Duodenal mucosa (tissue), 2 donors: ENCODE results near the gene KNTC1.

Experiments used
- H3K27ac ChIP-seq: one replicate; pipeline ENCODE4 v1.7.0; 2013; ENCODE audit warnings: low read depth, low read length
- H3K27me3 ChIP-seq, 2 donors: one replicate each; pipeline ENCODE4 v1.7.0; 2013; ENCODE audit warnings: low read length in 2 of 2, control low read depth in 1 of 2; ENCODE audit not compliant: insufficient read depth in 2 of 2, control insufficient read depth in 1 of 2
- H3K36me3 ChIP-seq, 2 donors: one replicate each; pipeline ENCODE4 v1.7.0; 2013; ENCODE audit warnings: low read length in 2 of 2, control low read depth in 1 of 2; ENCODE audit not compliant: insufficient read depth in 2 of 2, control insufficient read depth in 1 of 2
- H3K4me1 ChIP-seq, 2 donors: one replicate each; pipeline ENCODE4 v1.7.0; 2013; ENCODE audit warnings: low read length in 2 of 2, control low read depth in 1 of 2; ENCODE audit not compliant: insufficient read depth in 2 of 2, control insufficient read depth in 1 of 2
- H3K4me3 ChIP-seq, 2 donors: one replicate each; pipeline ENCODE4 v1.7.0; 2013; ENCODE audit warnings: low read length in 2 of 2, low read depth in 1 of 2
- H3K9ac ChIP-seq, 2 donors: one replicate each; pipeline ENCODE4 v1.7.0; 2013; ENCODE audit warnings: low read length in 2 of 2, low read depth in 1 of 2
- H3K9me3 ChIP-seq, 2 donors: one replicate each; pipeline ENCODE4 v1.7.0; 2013; ENCODE audit warnings: low read length in 2 of 2, control low read depth in 1 of 2; ENCODE audit not compliant: control insufficient read depth in 1 of 2

The KNTC1 gene

GRCh38 chr12:122665759-122666158 lies 138.7 kb downstream of the KNTC1 start:
- Histone ChIP-seq H3K27ac (no peak overlapping the region), H3K9ac (no peak overlapping the region), H3K36me3 (no peaks in the 10 kb centered on the region), H3K4me1 (no peaks in the 10 kb centered on the region), H3K4me3 (no peak overlapping the region), H3K9me3 (no peaks in the 10 kb centered on the region), H3K27me3 (no peaks in the 10 kb centered on the region)

DNA sequence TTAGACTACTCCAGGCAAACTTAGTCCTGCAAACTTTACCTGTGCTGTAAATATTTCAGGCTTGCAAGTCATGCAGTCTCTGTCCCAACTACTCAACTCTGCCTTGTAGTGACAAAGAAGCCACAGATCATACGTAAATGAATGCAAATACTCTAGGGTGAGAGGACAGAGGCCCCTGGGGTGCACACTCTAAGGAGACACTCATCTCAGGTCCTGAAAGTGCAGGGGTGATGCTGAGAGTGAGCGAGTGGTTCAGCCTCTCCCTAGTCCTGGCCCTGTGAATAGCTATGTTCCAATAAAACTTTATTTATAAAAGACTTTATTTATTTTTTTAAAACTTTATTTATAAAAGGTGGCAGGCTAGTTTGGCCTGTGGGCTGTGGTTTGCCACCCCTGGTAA lies 141.2 kb downstream of the KNTC1 start:
- Histone ChIP-seq H3K27me3 (no peaks in the 10 kb centered on the region), H3K4me1 (no peaks in the 10 kb centered on the region), H3K9ac (no peak overlapping the region), H3K9me3 (no peaks in the 10 kb centered on the region), H3K36me3 (no peaks in the 10 kb centered on the region), H3K27ac (no peak overlapping the region), H3K4me3 (no peak overlapping the region)

- Histone ChIP-seq H3K4me1 (no peaks in the 10 kb centered on the region), H3K4me3 (no peak overlapping the region), H3K27ac (no peak overlapping the region), H3K9me3 (no peaks in the 10 kb centered on the region), H3K9ac (no peak overlapping the region), H3K27me3 (no peaks in the 10 kb centered on the region), H3K36me3 (no peaks in the 10 kb centered on the region)
Measured at GRCh38 chr12:122669397-122670070, 142.5 kb downstream of the KNTC1 start.

DNA sequence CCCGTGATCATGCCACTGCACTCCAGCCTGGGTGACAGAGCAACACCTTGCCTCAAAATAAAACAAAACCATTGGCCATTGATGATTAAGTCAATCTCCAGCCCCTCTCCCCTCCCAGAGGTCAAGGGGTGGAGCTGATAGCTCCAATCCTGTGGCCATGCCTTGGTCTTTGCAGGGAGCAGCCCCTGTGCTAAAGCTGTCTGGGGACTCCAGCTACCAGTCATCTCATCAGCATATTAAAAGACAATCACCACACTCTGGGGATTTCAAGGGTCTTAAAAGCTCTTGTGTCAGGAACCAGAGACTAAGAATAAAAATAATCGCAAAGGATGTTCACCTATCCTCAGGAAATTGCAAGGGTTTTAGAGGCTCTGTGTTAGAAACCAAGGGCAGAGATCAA lies 145.5 kb downstream of the KNTC1 start:
- Histone ChIP-seq H3K9ac (no peak overlapping the region), H3K4me3 (no peak overlapping the region), H3K4me1 (no peaks in the 10 kb centered on the region), H3K27me3 (no peaks in the 10 kb centered on the region), H3K27ac (no peak overlapping the region), H3K36me3 (no peaks in the 10 kb centered on the region), H3K9me3 (no peaks in the 10 kb centered on the region)
